Rectal smooth muscle tissue (tissue), 1 donor: ENCODE results near the gene LRIG1.

Experiments used
- H3K27ac ChIP-seq: one replicate; pipeline ENCODE4 v1.7.0; 2013; ENCODE audit warnings: low read depth, low read length, inconsistent platforms
- H3K27me3 ChIP-seq: one replicate; pipeline ENCODE4 v1.7.0; 2013; ENCODE audit warnings: low read length; ENCODE audit not compliant: control insufficient read depth, insufficient read depth
- H3K36me3 ChIP-seq: one replicate; pipeline ENCODE4 v1.7.0; 2013; ENCODE audit warnings: low read length; ENCODE audit not compliant: control insufficient read depth, insufficient read depth
- H3K4me1 ChIP-seq: one replicate; pipeline ENCODE4 v1.7.0; 2013; ENCODE audit warnings: low read length; ENCODE audit not compliant: control insufficient read depth, insufficient read depth
- H3K4me3 ChIP-seq: one replicate; pipeline ENCODE4 v1.7.0; 2013; ENCODE audit warnings: low read length
- H3K9ac ChIP-seq: one replicate; pipeline ENCODE4 v1.7.0; 2013; ENCODE audit warnings: low read length

Gene LRIG1

DNA sequence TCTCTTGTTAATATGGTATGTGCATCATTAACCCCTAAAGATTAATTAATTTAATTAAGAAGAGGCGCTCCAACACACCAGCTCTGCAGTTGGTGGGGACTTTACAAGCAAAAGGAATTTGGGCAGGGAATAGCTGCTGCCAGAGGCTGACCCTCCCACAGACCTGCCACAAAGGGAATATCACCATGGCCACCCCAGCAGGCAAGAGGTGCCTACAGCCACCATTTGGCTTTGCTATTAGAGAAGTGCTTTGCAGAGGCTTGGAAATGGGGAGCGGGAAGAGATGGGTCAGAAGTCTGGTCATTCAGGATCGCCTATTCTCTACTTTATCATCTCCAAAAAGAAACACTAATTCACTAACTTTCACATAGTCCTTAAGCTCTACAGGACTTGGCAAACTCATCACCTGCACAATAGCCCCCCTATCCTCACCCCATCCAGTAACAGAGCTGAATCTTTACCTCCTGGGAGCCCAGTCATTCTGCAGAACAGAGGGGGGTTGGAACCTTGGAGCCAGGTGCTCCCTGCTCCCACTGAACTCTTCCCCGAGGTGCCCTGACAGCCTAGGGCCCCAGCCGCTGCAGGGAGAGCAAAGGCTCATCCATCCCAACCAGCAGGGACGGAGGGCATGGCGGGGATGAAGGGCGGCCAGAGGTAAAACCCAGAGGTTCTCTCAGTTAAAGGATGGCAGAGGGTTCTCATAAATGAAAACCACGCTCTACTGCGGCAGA lies 29.7 kb downstream of the LRIG1 start:
- H3K27ac ChIP-seq = no peak overlapping the region
- H3K36me3 ChIP-seq = no peaks in the 10 kb centered on the region
- no peak overlapping the region for H3K9ac ChIP-seq
- H3K4me3 ChIP-seq = no peak overlapping the region
- H3K4me1 ChIP-seq = peaks cover 40% of the 10 kb centered on the region
- H3K27me3 ChIP-seq = no peaks in the 10 kb centered on the region

DNA sequence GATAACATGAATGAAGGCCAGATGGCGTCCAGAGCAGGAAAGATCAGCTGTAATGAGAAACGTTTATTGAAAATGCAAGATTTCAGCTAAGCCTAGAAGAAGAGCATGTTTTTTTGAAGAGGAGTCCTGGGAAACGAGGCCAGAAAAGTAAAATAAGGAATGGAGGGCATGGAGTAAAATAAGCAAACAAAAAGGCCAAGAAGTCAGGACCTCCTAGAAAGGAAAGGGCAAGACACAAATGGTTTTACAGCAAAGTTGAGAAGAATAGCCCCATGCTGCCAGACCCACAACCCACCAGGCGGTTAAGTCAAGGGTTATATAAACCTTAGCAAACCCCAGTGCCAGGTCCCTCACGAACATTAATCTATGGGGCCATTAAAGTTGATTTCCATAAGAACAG lies 30.5 kb downstream of the LRIG1 start:
- Histone ChIP-seq H3K27ac (no peak overlapping the region), H3K4me3 (no peak overlapping the region), H3K27me3 (no peaks in the 10 kb centered on the region), H3K36me3 (no peaks in the 10 kb centered on the region), H3K4me1 (peaks cover 33% of the 10 kb centered on the region), H3K9ac (no peak overlapping the region)

DNA sequence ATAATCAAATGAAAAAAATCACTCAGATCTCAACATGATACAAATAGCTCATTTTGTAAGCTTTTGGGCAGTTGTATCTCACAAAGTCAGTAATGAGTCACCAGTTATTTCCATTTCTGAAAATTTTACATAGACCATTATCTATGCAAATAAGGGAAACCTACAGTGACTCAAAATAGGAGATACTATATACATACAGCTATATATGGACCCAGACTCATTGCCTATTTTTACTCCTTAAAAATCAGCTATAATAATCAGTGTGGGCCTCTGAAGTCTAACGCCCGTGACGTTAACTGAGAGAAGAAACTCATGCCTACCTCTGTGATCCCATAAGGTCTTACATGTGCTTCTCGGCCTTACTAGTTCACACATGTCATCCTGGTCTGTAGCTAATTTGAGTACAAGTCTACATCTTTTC lies 31.6 kb downstream of the LRIG1 start:
- H3K36me3 ChIP-seq = no peaks in the 10 kb centered on the region
- H3K4me1 ChIP-seq = peaks cover 27% of the 10 kb centered on the region
- no peaks in the 10 kb centered on the region for H3K27me3 ChIP-seq
- no peak overlapping the region for H3K9ac ChIP-seq
- H3K27ac ChIP-seq = no peak overlapping the region
- H3K4me3 ChIP-seq = no peak overlapping the region

DNA sequence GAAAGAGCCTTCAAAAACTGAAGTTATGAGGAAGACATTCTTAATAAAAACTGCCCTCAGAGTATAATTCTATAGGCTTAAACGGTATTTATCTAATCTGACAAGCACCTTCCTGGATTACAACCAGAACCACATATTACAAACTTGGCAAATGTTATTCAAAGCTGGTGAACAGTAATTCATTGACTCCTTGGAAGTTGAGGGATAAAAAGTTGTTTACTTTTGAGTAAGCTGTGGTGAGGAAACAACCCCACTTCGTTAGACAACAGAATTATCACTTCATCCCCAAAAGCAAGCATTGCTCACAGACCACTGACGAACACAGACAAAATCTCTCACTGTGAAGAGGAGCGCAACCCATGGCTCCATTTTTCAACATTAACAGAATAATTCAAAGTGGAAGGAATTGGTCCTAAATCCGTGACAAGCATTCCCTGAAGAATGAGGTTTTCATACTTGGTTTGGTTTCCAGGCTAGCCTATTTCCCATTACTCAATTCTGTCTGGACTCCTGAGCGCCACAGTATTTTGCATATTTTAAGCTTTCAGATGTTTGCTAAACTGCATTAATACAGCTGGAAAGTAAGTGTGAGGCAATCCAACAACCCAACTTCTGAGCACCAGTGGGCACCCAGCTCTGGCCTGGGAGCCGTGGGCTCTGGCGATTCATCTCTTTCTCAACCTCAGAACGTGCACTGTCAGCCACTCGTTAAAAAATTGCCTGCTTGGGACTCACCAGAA lies 32.7 kb downstream of the LRIG1 start:
- no peak overlapping the region for H3K27ac ChIP-seq
- peaks cover 29% of the 10 kb centered on the region for H3K4me1 ChIP-seq
- H3K4me3 ChIP-seq = no peak overlapping the region
- H3K27me3 ChIP-seq = no peaks in the 10 kb centered on the region
- no peak overlapping the region for H3K9ac ChIP-seq
- H3K36me3 ChIP-seq = no peaks in the 10 kb centered on the region

DNA sequence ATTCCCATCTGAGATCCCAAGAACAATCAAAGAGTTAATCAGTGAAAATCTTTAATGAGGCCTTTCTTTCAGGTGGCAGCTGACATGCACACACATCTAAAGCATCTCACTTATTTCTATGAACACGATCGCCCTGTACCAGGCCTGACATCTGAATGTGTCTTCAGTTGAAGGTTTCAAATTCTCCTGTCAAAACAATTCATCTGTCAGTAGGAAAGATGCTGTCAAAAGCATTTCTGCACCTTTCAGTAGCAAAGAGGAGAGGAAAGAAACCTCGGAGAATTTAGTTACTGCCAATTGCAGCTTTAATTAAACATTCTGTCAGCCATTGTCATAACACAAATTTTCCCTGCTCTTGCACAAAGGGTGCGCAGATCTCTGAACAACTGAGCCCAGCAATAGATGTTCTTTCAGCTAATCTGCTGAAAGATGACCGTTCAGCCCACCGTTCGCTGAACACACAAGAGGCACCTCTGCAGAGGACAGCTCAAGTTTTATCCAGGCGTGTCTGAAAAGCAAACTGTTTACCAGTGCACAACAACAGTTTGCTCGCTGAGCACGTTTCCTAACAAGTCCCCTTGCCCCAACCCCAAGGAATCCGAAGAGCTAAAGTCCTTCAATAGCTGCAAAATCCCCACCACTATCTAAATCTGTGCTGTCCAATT lies 34.1 kb downstream of the LRIG1 start:
- no peak overlapping the region for H3K9ac ChIP-seq

DNA sequence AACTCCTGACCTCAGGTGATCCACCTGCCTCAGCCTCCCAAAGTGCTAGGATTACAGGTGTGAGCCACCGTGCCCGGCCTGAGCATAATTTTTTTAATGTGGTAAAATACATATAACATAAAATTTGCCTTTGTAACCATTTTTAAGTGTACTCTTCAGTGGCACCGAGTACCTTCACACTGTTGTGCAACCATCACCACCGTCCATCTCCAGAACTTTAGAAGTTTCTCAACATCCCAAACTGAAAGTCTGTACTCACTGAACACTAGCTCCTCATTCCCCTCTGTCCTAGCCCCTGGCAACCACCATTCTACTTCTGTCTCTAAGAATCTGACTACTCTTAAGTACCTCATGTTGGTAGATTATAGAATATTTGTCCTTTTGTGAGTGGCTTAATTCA lies 35.2 kb downstream of the LRIG1 start:
- H3K36me3 ChIP-seq = no peaks in the 10 kb centered on the region
- H3K4me3 ChIP-seq = no peak overlapping the region
- H3K27me3 ChIP-seq = no peaks in the 10 kb centered on the region
- H3K9ac ChIP-seq = no peak overlapping the region
- H3K4me1 ChIP-seq = peaks cover 24% of the 10 kb centered on the region
- no peak overlapping the region for H3K27ac ChIP-seq

More for the DNA sequence above, 34.1 kb downstream of the LRIG1 start:
- peaks cover 24% of the 10 kb centered on the region for H3K4me1 ChIP-seq
- H3K27me3 ChIP-seq = no peaks in the 10 kb centered on the region
- no peak overlapping the region for H3K4me3 ChIP-seq
- no peaks in the 10 kb centered on the region for H3K36me3 ChIP-seq
- H3K27ac ChIP-seq = peak overlapping the region; percentile 17

DNA sequence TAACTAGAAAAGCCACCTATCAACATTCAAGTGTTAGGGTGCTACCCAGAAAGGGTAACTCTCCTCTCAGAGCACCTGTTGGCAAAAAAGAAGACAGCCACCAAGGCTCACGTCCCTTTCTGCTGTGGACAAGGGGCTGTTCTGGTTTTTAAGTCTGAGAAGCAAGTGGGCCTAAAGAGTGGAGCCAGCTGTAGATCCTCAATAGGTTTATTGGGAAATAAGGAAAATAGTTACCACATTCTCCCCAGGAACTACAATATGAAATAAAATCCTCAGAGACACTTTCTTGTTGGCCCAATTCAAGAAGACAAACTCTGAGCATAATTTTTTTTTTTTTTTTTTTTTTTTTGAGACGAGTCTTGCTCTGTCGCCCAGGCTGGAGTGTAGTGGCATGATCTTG lies 35.8 kb downstream of the LRIG1 start:
- Histone ChIP-seq H3K4me1 (peaks cover 24% of the 10 kb centered on the region), H3K27ac (peak overlapping the region; percentile 13), H3K4me3 (no peak overlapping the region), H3K27me3 (no peaks in the 10 kb centered on the region), H3K9ac (no peak overlapping the region), H3K36me3 (no peaks in the 10 kb centered on the region)

DNA sequence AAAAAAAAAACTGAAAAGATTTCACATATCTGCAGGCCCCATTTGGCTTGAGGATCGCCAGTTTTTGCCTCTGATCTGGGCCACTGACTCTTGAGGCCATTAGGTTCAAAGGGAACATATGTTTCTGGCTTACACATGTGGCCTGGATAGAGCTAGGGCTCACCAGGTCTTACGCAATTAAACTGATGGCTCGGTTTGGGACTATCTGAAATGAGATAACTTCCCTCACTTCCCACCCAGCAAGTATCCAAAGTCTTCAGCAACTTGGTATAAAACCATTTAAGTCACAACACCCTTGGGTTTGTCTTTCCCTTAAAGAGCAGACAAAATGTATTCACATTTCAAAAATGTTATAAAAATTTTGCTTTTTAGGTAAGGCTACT lies 36.3 kb downstream of the LRIG1 start:
- Histone ChIP-seq H3K4me3 (no peak overlapping the region), H3K4me1 (peaks cover 24% of the 10 kb centered on the region), H3K9ac (no peak overlapping the region), H3K36me3 (no peaks in the 10 kb centered on the region), H3K27ac (peak overlapping the region; percentile 13), H3K27me3 (no peaks in the 10 kb centered on the region)

DNA sequence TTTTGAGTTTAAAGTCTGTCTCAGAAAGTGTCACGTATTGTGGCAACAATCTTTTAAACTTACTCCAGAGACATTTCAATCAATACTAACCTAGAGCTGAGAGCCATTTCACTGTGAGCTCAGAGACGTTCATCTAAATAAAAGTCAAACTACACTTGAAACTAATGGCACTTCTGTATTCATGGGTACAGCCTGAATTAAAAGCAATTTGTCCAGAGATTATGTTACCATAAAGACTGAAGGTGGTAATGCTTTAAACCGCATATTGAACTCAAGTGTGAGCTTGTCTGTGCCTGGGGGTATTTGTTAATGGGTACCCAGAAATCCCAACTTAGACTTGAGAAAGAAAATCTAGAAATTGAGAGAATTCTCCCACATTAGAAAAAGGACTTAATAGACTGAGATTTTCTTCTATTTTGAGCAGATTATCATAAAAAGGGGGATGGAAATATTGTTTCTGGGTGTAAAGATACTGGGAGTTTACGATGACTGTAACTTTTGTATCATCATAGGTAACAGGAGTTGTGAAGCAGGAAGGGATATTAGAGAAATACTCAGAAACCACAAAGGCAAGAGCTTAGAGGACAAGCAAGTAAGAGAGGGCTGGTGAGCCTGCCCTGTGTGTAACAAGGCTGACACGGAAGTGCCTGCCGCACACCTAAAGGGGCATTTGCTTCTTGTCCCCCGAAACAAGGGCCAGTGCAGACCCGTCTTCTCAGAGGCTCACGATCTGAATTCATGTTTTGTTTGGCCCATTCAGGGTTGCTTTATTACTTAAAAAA lies 36.9 kb downstream of the LRIG1 start:
- H3K9ac ChIP-seq = no peak overlapping the region
- H3K4me3 ChIP-seq = no peak overlapping the region
- peaks cover 22% of the 10 kb centered on the region for H3K4me1 ChIP-seq

DNA sequence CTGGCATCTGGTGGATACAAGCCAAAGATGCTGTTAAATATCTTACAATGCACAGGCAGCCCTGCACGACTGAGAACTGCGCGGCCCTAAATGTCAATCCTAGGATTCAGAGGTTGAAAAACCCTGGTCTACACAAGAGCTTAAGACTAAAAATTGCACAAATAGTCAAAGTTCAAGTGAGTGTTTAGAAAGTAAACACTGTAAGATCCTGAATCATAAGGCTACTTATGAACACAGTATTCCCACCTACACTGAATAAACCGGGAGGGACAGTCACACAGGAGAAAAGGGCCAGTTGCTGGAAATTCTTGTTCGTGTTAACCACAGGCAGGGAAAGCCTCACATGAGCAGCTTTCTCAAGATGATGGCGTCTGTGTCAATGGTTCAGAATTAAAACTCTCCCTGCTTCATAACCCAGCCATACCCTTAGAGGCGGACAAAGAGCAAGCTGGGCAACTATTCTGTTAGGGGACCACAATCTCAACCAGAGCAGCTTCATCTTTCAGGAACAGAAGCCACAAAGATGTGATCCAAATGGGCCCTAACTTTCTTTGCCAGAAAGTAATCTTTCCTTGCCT lies 37.7 kb downstream of the LRIG1 start:
- peaks cover 21% of the 10 kb centered on the region for H3K4me1 ChIP-seq
- H3K27me3 ChIP-seq = no peaks in the 10 kb centered on the region
- no peak overlapping the region for H3K9ac ChIP-seq
- peak overlapping the region; percentile 51 for H3K27ac ChIP-seq
- no peak overlapping the region for H3K4me3 ChIP-seq
- no peaks in the 10 kb centered on the region for H3K36me3 ChIP-seq

More for the DNA sequence above, 36.9 kb downstream of the LRIG1 start:
- Histone ChIP-seq H3K27ac (peak overlapping the region; percentile 51), H3K36me3 (no peaks in the 10 kb centered on the region), H3K27me3 (no peaks in the 10 kb centered on the region)

DNA sequence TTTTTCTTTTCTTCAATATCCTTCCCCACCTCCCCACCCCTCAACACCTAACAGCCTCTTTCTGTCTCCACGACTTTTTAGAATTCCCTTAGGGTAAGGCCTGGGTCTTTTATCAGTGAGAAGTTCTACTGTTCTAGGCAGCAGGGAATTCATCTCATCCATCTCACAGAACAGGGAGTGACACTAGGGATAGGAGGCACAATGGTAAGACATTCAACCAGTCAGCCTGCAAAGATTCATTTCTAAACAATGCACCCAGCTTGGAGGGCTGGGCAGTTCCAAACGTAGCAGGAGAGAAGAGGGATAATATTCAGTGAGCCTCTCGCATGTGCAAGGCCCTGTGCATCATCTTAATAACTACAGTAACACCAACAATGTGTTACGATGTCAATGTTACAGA lies 43.6 kb downstream of the LRIG1 start:
- Histone ChIP-seq H3K27me3 (no peaks in the 10 kb centered on the region), H3K9ac (no peak overlapping the region), H3K4me3 (no peak overlapping the region), H3K36me3 (peaks cover 3% of the 10 kb centered on the region), H3K27ac (peak overlapping the region; percentile 46), H3K4me1 (peaks cover 41% of the 10 kb centered on the region)

DNA sequence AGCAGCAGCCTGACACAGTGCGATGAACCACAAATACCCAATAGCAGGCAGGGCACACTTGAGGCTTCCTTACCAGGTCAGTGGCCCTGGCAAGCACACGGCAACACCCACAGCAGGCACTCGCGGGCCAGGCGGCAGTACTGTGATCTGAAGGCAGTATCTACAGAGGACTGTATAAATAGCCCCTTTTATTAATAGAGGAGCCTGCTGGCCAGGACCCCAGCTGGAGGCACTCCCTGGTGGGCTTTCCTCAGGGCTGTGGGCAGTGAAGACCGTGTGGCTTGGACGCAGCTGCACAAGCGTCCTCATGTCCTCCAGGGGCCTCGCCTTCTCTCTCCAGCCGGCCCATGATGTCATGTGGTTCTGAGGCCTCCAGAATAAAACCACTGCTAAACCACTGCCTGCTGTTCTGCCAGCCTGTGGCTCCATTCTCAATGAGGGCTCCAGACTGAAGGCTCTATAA lies 44.1 kb downstream of the LRIG1 start:
- H3K9ac ChIP-seq = no peak overlapping the region
- H3K4me3 ChIP-seq = no peak overlapping the region
- no peaks in the 10 kb centered on the region for H3K27me3 ChIP-seq
- H3K4me1 ChIP-seq = peaks cover 46% of the 10 kb centered on the region
- H3K36me3 ChIP-seq = peaks cover 3% of the 10 kb centered on the region
- H3K27ac ChIP-seq = peak overlapping the region; percentile 46
